Endothelial cell (in vitro differentiated cells): ENCODE measurements around the gene SLC6A19. TPM values are rescaled to one million over a fixed set of nuclear protein-coding genes. Genes with fewer than 3 reads are reported as not detected.

ENCODE experiments used
- DNase-seq: peaks from one replicate; pipeline ENCODE4 v3.0.0; 2021; ENCODE audit warnings: low spot score
- H3K27ac Mint-ChIP-seq: one replicate; pipeline ENCODE4 v1.8.0; 2021; ENCODE audit warnings: mixed read lengths, inconsistent platforms; ENCODE audit not compliant: unreplicated experiment
- H3K27me3 Mint-ChIP-seq: one replicate; pipeline ENCODE4 v1.8.0; 2021; ENCODE audit warnings: mild to moderate bottlenecking, moderate library complexity, mixed read lengths, inconsistent platforms; ENCODE audit not compliant: unreplicated experiment
- H3K36me3 Mint-ChIP-seq: one replicate; pipeline ENCODE4 v1.8.0; 2021; ENCODE audit warnings: mild to moderate bottlenecking, low read depth, mixed read lengths, inconsistent platforms; ENCODE audit not compliant: unreplicated experiment
- H3K4me1 Mint-ChIP-seq: one replicate; pipeline ENCODE4 v1.8.0; 2021; ENCODE audit warnings: mild to moderate bottlenecking, mixed read lengths, inconsistent platforms; ENCODE audit not compliant: unreplicated experiment
- H3K4me3 Mint-ChIP-seq: one replicate; pipeline ENCODE4 v1.8.0; 2021; ENCODE audit warnings: mild to moderate bottlenecking, mixed read lengths, inconsistent platforms; ENCODE audit not compliant: unreplicated experiment
- H3K9me3 Mint-ChIP-seq: one replicate; pipeline ENCODE4 v1.8.0; 2021; ENCODE audit warnings: mixed read lengths, inconsistent platforms; ENCODE audit not compliant: unreplicated experiment
- CTCF ChIP-seq: fragments of 200-600 bp; sonication (generic); IDR thresholded peaks from one replicate; pipeline ENCODE4 v1.5.0; 2021; ENCODE audit warnings: antibody characterized with exemption; ENCODE audit not compliant: unreplicated experiment
- total RNA-seq: library from RNA; stranded (reverse); fragmentation: NEBNext Ultra II Directional; extraction: Animal tissue kit (Norgen Biotek cat#: 25700); gene quantifications from one replicate; pipeline ENCODE4 v1.2.1, GENCODE V29; 2021; ENCODE audit not compliant: unreplicated experiment

Gene SLC6A19
- total RNA-seq, 1 donor from 2014 or later, result not detected

- DNase-seq, result no peak
- H3K27me3 Mint-ChIP-seq, result peaks cover 12% of the 10 kb centered on the region
- H3K9me3 Mint-ChIP-seq, result no peaks in the 10 kb centered on the region
- H3K4me1 Mint-ChIP-seq, result peaks cover 3% of the 10 kb centered on the region
- H3K4me3 Mint-ChIP-seq, result no peak overlapping the region
- TF ChIP-seq CTCF, result no peak
- no peaks in the 10 kb centered on the region for H3K36me3 Mint-ChIP-seq
- no peak overlapping the region for H3K27ac Mint-ChIP-seq
Measured at GRCh38 chr5:1202026-1202797, 817 bp downstream of the SLC6A19 start.

- H3K27me3 Mint-ChIP-seq, result peaks cover 17% of the 10 kb centered on the region
- H3K4me1 Mint-ChIP-seq, result peaks cover 3% of the 10 kb centered on the region
- no peak overlapping the region for H3K4me3 Mint-ChIP-seq
- no peaks in the 10 kb centered on the region for H3K9me3 Mint-ChIP-seq
- no peak overlapping the region for H3K27ac Mint-ChIP-seq
- H3K36me3 Mint-ChIP-seq, result no peaks in the 10 kb centered on the region
- no peak for TF ChIP-seq CTCF
- no peak for DNase-seq
Measured at GRCh38 chr5:1202798-1203185, 1.4 kb downstream of the SLC6A19 start.

GRCh38 chr5:1203311-1203967, 2.0 kb downstream of the SLC6A19 start:
- no peaks in the 10 kb centered on the region for H3K36me3 Mint-ChIP-seq
- no peaks in the 10 kb centered on the region for H3K9me3 Mint-ChIP-seq
- TF ChIP-seq CTCF, result no peak
- no peak for DNase-seq
- peaks cover 3% of the 10 kb centered on the region for H3K4me1 Mint-ChIP-seq
- H3K27me3 Mint-ChIP-seq, result peaks cover 18% of the 10 kb centered on the region
- no peak overlapping the region for H3K4me3 Mint-ChIP-seq
- H3K27ac Mint-ChIP-seq, result no peak overlapping the region

GRCh38 chr5:1203968-1204692, 2.7 kb downstream of the SLC6A19 start:
- Mint-ChIP-seq H3K27me3 (peaks cover 18% of the 10 kb centered on the region), H3K36me3 (no peaks in the 10 kb centered on the region), H3K4me3 (no peak overlapping the region), H3K9me3 (no peaks in the 10 kb centered on the region), H3K27ac (no peak overlapping the region), H3K4me1 (peaks cover 3% of the 10 kb centered on the region)
- DNase-seq, result no peak
- TF ChIP-seq CTCF, result no peak
